Measurements from ENCODE around the gene PPP1R14C.

Gene PPP1R14C

GRCh38 chr6:150196942-150197745, 54.3 kb downstream of the PPP1R14C start:
- no peak for ATAC-seq

GRCh38 chr6:150198532-150198931, 55.7 kb downstream of the PPP1R14C start:
- no peak for ATAC-seq

- ATAC-seq = no peak
Measured at GRCh38 chr6:150199241-150199640, 56.4 kb downstream of the PPP1R14C start.

- no peak for ATAC-seq
Measured at GRCh38 chr6:150200428-150201100, 57.7 kb downstream of the PPP1R14C start.

- no peak for ATAC-seq
Measured at GRCh38 chr6:150201285-150201684, 58.4 kb downstream of the PPP1R14C start.

GRCh38 chr6:150201772-150202329, 59.0 kb downstream of the PPP1R14C start:
- no peak for ATAC-seq

GRCh38 chr6:150202404-150202803, 59.6 kb downstream of the PPP1R14C start:
- ATAC-seq = no peak

GRCh38 chr6:150202934-150203333, 60.1 kb downstream of the PPP1R14C start:
- no peak for ATAC-seq

- ATAC-seq = no peak
Measured at GRCh38 chr6:150203378-150203777, 60.5 kb downstream of the PPP1R14C start.

GRCh38 chr6:150203871-150204545, 61.2 kb downstream of the PPP1R14C start:
- no peak for ATAC-seq

GRCh38 chr6:150204705-150205472, 62.0 kb downstream of the PPP1R14C start:
- no peak for ATAC-seq

- ATAC-seq = no peak
Measured at GRCh38 chr6:150207931-150208570, 65.2 kb downstream of the PPP1R14C start.

- no peak for ATAC-seq
Measured at GRCh38 chr6:150208611-150209352, 65.9 kb downstream of the PPP1R14C start.

- no peak for ATAC-seq
Measured at GRCh38 chr6:150209415-150209814, 66.6 kb downstream of the PPP1R14C start.

GRCh38 chr6:150211700-150212511, 69.1 kb downstream of the PPP1R14C start:
- no peak for ATAC-seq

GRCh38 chr6:150212778-150213177, 69.9 kb downstream of the PPP1R14C start:
- no peak for ATAC-seq

- ATAC-seq = no peak
Measured at GRCh38 chr6:150213301-150213700, 70.5 kb downstream of the PPP1R14C start.

- no peak for ATAC-seq
Measured at GRCh38 chr6:150214310-150214709, 71.5 kb downstream of the PPP1R14C start.

- ATAC-seq = no peak
Measured at GRCh38 chr6:150220634-150221551, 78.0 kb downstream of the PPP1R14C start.
